IPS-18a (cell line): Measurements from ENCODE around the gene STEAP3.

Source experiments
- H3K27ac ChIP-seq: one replicate; pipeline ENCODE4 v1.5.1; 2013; ENCODE audit warnings: low read length
- H3K27me3 ChIP-seq: one replicate; pipeline ENCODE4 v1.6.1; 2013; ENCODE audit warnings: mild to moderate bottlenecking, low read length; ENCODE audit not compliant: control insufficient read depth, insufficient read depth
- H3K36me3 ChIP-seq: one replicate; pipeline ENCODE4 v1.6.1; 2013; ENCODE audit warnings: low read depth, low read length; ENCODE audit not compliant: control insufficient read depth
- H3K4me1 ChIP-seq: one replicate; pipeline ENCODE4 v1.6.1; 2013; ENCODE audit warnings: low read depth, low read length; ENCODE audit not compliant: control insufficient read depth
- H3K4me3 ChIP-seq: one replicate; pipeline ENCODE4 v1.5.1; 2013; ENCODE audit warnings: low read length
- H3K9ac ChIP-seq: one replicate; pipeline ENCODE4 v1.6.1; 2013; ENCODE audit warnings: mild to moderate bottlenecking, low read length, moderate library complexity
- H3K9me3 ChIP-seq: one replicate; pipeline ENCODE4 v1.6.1; 2013; ENCODE audit warnings: low read depth, low read length; ENCODE audit not compliant: control insufficient read depth

The STEAP3 gene

GRCh38 chr2:119252186-119253113, 28.8 kb downstream of the STEAP3 start:
- no peak overlapping the region for H3K9ac ChIP-seq
- H3K9me3 ChIP-seq: no peaks in the 10 kb centered on the region
- no peak overlapping the region for H3K27ac ChIP-seq
- H3K4me1 ChIP-seq: peaks cover 27% of the 10 kb centered on the region
- H3K4me3 ChIP-seq: no peak overlapping the region
- H3K36me3 ChIP-seq: peaks cover 13% of the 10 kb centered on the region
- no peaks in the 10 kb centered on the region for H3K27me3 ChIP-seq

GRCh38 chr2:119253114-119253702, 29.6 kb downstream of the STEAP3 start:
- no peak overlapping the region for H3K9ac ChIP-seq
- no peak overlapping the region for H3K27ac ChIP-seq
- no peaks in the 10 kb centered on the region for H3K27me3 ChIP-seq
- H3K36me3 ChIP-seq: peaks cover 13% of the 10 kb centered on the region
- no peak overlapping the region for H3K4me3 ChIP-seq
- peaks cover 33% of the 10 kb centered on the region for H3K4me1 ChIP-seq
- H3K9me3 ChIP-seq: no peaks in the 10 kb centered on the region

- no peaks in the 10 kb centered on the region for H3K27me3 ChIP-seq
- H3K4me3 ChIP-seq: no peak overlapping the region
- H3K9ac ChIP-seq: no peak overlapping the region
- no peaks in the 10 kb centered on the region for H3K9me3 ChIP-seq
- H3K36me3 ChIP-seq: peaks cover 11% of the 10 kb centered on the region
- H3K27ac ChIP-seq: no peak overlapping the region
- peaks cover 36% of the 10 kb centered on the region for H3K4me1 ChIP-seq
Observed at GRCh38 chr2:119253760-119254600, 30.3 kb downstream of the STEAP3 start.

DNA sequence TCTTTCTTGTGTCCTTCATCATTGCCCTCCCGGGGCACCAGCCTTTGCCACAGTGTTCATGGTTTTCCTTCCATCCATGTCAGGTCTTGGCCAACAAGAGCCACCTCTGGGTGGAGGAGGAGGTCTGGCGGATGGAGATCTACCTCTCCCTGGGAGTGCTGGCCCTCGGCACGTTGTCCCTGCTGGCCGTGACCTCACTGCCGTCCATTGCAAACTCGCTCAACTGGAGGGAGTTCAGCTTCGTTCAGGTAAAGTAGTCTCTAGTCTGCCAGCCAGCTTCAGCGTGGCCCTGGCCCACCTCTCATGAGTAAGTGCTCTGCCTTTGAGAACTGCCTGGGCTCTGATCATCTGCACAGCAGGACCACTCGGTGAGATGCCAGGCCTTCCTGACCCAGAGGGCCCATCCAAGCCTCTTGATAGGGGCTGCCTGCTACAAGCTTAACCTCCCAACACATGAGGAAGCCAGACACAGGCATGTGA, 31.0 kb downstream of the STEAP3 start:
- no peaks in the 10 kb centered on the region for H3K9me3 ChIP-seq
- no peak overlapping the region for H3K4me3 ChIP-seq
- H3K4me1 ChIP-seq: peaks cover 43% of the 10 kb centered on the region
- no peak overlapping the region for H3K9ac ChIP-seq
- H3K27me3 ChIP-seq: no peaks in the 10 kb centered on the region
- H3K36me3 ChIP-seq: peaks cover 9% of the 10 kb centered on the region
- no peak overlapping the region for H3K27ac ChIP-seq

GRCh38 chr2:119255760-119256581, 32.3 kb downstream of the STEAP3 start:
- H3K36me3 ChIP-seq: peaks cover 9% of the 10 kb centered on the region
- no peaks in the 10 kb centered on the region for H3K27me3 ChIP-seq
- H3K4me3 ChIP-seq: peak overlapping the region; percentile 1
- peak overlapping the region; percentile 24 for H3K9ac ChIP-seq
- H3K27ac ChIP-seq: no peak overlapping the region
- peaks cover 44% of the 10 kb centered on the region for H3K4me1 ChIP-seq
- no peaks in the 10 kb centered on the region for H3K9me3 ChIP-seq

DNA sequence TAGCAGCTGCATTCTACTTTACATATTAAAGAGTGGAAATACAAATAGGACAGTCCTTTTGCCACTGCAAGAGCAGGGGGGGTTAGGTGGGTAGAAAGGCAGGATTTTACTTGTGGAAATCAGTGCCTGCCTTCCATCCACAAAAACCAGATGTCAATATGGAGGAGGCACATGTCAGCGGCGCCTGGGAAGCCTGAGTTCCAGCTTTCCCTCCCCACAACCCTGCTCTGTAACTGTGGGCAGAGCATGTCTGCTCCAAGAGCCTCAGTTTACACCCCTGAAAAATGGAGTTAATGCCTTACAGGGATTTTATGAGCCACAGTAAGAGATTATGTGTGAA, 32.9 kb downstream of the STEAP3 start:
- H3K4me1 ChIP-seq: peaks cover 44% of the 10 kb centered on the region
- no peak overlapping the region for H3K27ac ChIP-seq
- no peaks in the 10 kb centered on the region for H3K9me3 ChIP-seq

GRCh38 chr2:119257198-119257597, 33.6 kb downstream of the STEAP3 start:
- H3K4me3 ChIP-seq: no peak overlapping the region
- H3K27ac ChIP-seq: no peak overlapping the region
- no peaks in the 10 kb centered on the region for H3K9me3 ChIP-seq
- H3K36me3 ChIP-seq: peaks cover 6% of the 10 kb centered on the region
- H3K27me3 ChIP-seq: no peaks in the 10 kb centered on the region
- H3K9ac ChIP-seq: no peak overlapping the region
- peaks cover 44% of the 10 kb centered on the region for H3K4me1 ChIP-seq

More for the DNA sequence above, 32.9 kb downstream of the STEAP3 start:
- H3K9ac ChIP-seq: peak overlapping the region; percentile 24
- peak overlapping the region; percentile 1 for H3K4me3 ChIP-seq
- H3K27me3 ChIP-seq: no peaks in the 10 kb centered on the region
- H3K36me3 ChIP-seq: peaks cover 9% of the 10 kb centered on the region

DNA sequence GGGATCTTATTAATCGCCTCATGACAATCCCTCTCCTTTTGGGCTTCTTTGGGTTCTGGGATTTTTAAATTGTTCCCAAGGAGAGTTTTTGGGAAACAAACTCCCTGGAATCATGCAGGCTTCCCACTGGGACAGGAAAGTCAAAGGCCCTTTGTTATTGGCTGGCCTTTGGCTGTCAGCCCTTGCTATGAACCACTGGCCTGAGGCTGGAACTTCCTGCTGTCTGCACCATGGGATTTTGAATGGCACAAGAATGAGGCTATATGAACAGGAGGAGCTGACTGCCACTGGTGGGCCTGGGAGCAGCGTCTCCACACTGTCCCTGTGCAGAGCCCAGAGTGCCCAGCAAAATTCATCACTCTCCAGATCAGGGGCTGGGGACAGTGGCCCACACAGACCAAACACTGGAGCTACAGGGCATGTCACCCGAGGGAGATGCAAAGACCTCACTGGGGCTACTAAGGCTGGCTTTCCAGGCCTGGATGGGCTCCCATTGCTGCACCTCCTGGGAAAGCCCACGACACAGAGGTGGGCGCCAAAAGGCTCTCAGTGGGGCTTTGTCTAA, 35.7 kb downstream of the STEAP3 start:
- no peak overlapping the region for H3K27ac ChIP-seq

DNA sequence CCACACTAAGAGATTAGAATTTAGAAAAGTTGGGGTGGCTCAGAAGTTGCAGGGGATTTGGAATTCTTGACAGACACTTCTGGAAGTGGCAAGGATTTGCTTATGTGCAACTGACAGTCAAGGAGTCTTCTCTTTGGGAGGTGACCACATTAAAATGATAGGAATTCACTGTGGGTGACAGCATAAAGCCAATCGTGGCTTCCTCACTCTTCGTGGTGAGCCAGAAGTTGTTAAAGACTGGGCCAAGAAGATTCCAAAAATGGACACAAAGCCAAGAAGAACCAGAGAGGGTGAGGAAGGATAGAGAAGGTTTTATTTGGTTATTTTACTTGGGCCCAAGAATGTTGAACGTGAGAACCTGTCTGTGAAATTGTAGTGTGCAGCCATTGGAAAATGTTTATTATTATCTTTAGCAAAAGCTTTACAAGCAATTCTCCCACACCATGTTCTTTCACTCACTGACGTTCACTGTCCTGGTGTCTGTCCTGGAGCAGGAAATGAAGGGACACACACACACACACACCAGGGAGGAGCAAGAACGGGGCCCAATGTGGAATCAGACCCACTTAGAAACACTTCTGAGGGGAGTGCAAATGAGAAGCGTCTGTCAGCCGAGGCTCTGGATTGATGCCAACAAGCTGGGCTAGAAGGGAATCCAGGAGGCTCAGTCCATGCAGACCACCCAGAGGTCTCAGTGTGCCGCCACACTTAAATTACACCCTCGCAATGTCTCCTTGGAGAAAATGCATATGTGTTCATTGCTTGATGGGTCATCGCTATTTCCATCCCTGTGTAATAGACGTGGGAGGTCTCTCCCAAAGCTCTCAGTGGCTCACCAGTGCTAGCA, 37.2 kb downstream of the STEAP3 start:
- H3K27me3 ChIP-seq: no peaks in the 10 kb centered on the region

More for the DNA sequence above, 35.7 kb downstream of the STEAP3 start:
- no peak overlapping the region for H3K4me3 ChIP-seq
- no peaks in the 10 kb centered on the region for H3K9me3 ChIP-seq
- no peaks in the 10 kb centered on the region for H3K36me3 ChIP-seq
- H3K27me3 ChIP-seq: no peaks in the 10 kb centered on the region
- H3K9ac ChIP-seq: no peak overlapping the region
- H3K4me1 ChIP-seq: peaks cover 44% of the 10 kb centered on the region

More for the DNA sequence above, 37.2 kb downstream of the STEAP3 start:
- Histone ChIP-seq H3K36me3 (no peaks in the 10 kb centered on the region), H3K4me1 (peaks cover 33% of the 10 kb centered on the region), H3K9me3 (no peaks in the 10 kb centered on the region), H3K4me3 (no peak overlapping the region), H3K27ac (no peak overlapping the region), H3K9ac (no peak overlapping the region)
